H9 (cell line): Measurements from ENCODE around the gene TSPAN18. TPM values are rescaled to one million over a fixed set of nuclear protein-coding genes. Genes with fewer than 3 reads are reported as not detected.

Source experiments
- DNase-seq: peaks from one replicate; pipeline ENCODE4 v3.0.0-alpha.2; 2017
- H2AFZ ChIP-seq: one replicate; pipeline ENCODE4 v1.6.1; 2013; ENCODE audit warnings: mild to moderate bottlenecking, low read length, control low read depth, moderate library complexity
- H2AK5ac ChIP-seq: 2 replicates; pipeline ENCODE4 v1.6.1; 2013; ENCODE audit warnings: low read length, control low read depth, mixed read lengths; ENCODE audit not compliant: insufficient read length
- H2BK120ac ChIP-seq: one replicate; pipeline ENCODE4 v1.6.1; 2013; ENCODE audit warnings: low read depth, mild to moderate bottlenecking, low read length, control low read depth, inconsistent platforms; ENCODE audit not compliant: poor library complexity, severe bottlenecking
- H2BK12ac ChIP-seq: 2 replicates; pipeline ENCODE4 v1.6.1; 2013; ENCODE audit warnings: low read length, control low read depth, mixed read lengths, low read depth; ENCODE audit not compliant: insufficient read length
- H2BK15ac ChIP-seq: 2 replicates; pipeline ENCODE4 v1.6.1; 2013; ENCODE audit warnings: low read depth, low read length, control low read depth
- H2BK20ac ChIP-seq: one replicate; pipeline ENCODE4 v1.6.1; 2013; ENCODE audit warnings: low read depth, mild to moderate bottlenecking, low read length, control low read depth, inconsistent platforms; ENCODE audit not compliant: poor library complexity, severe bottlenecking
- H2BK5ac ChIP-seq: 2 replicates; pipeline ENCODE4 v1.6.1; 2013; ENCODE audit warnings: low read length, control low read depth, mixed read lengths; ENCODE audit not compliant: insufficient read length
- H3K14ac ChIP-seq: 2 replicates; pipeline ENCODE4 v1.6.1; 2013; ENCODE audit warnings: low read length, control low read depth; ENCODE audit not compliant: insufficient read depth
- H3K18ac ChIP-seq: 2 replicates; pipeline ENCODE4 v1.6.1; 2013; ENCODE audit warnings: low read depth, mild to moderate bottlenecking, mixed read lengths, low read length, control low read depth; ENCODE audit not compliant: insufficient read length
- H3K23ac ChIP-seq: 2 replicates; pipeline ENCODE4 v1.6.1; 2013; ENCODE audit warnings: low read length, control low read depth, mixed read lengths, low read depth; ENCODE audit not compliant: insufficient read length
- H3K23me2 ChIP-seq: 2 replicates; pipeline ENCODE4 v1.6.1; 2013; ENCODE audit warnings: low read depth, mild to moderate bottlenecking, mixed read lengths, low read length, control low read depth; ENCODE audit not compliant: insufficient read length, poor library complexity, severe bottlenecking
- H3K27ac ChIP-seq: 2 replicates; pipeline ENCODE4 v1.5.1; 2013; ENCODE audit warnings: low read length, control low read depth, mixed read lengths, low read depth; ENCODE audit not compliant: insufficient read length
- H3K27me3 ChIP-seq: 2 replicates; pipeline ENCODE4 v1.6.1; 2013; ENCODE audit warnings: low read length, control low read depth, inconsistent platforms; ENCODE audit not compliant: insufficient read depth
- H3K4ac ChIP-seq: 2 replicates; pipeline ENCODE4 v1.6.1; 2013; ENCODE audit warnings: low read depth, mild to moderate bottlenecking, control low read depth, inconsistent platforms, low read length, moderate library complexity
- H3K4me1 ChIP-seq: 2 replicates; pipeline ENCODE4 v1.6.1; 2013; ENCODE audit warnings: low read length, control low read depth, inconsistent platforms; ENCODE audit not compliant: insufficient read depth
- H3K4me2 ChIP-seq: 2 replicates; pipeline ENCODE4 v1.6.1; 2013; ENCODE audit warnings: low read length, control low read depth, mixed read lengths; ENCODE audit not compliant: insufficient read length, insufficient read depth
- H3K56ac ChIP-seq: 2 replicates; pipeline ENCODE4 v1.6.1; 2013; ENCODE audit warnings: low read depth, mild to moderate bottlenecking, mixed read lengths, low read length, control low read depth; ENCODE audit not compliant: insufficient read length
- H3K79me1 ChIP-seq: 2 replicates; pipeline ENCODE4 v1.6.1; 2013; ENCODE audit warnings: low read depth, mild to moderate bottlenecking, moderate library complexity, low read length, control low read depth, inconsistent platforms; ENCODE audit not compliant: insufficient read depth, poor library complexity, severe bottlenecking
- H3K79me2 ChIP-seq: 2 replicates; pipeline ENCODE4 v1.6.1; 2013; ENCODE audit warnings: low read length, control low read depth, inconsistent platforms; ENCODE audit not compliant: insufficient read depth
- H3K9ac ChIP-seq: 2 replicates; pipeline ENCODE4 v1.6.1; 2013; ENCODE audit warnings: low read length, control low read depth, mixed read lengths; ENCODE audit not compliant: insufficient read length; ENCODE audit errors: extremely low read depth
- H3K9me3 ChIP-seq: one replicate; pipeline ENCODE4 v1.6.1; 2013; ENCODE audit warnings: low read depth, low read length, inconsistent platforms; ENCODE audit not compliant: control insufficient read depth
- H3T11ph ChIP-seq: one replicate; pipeline ENCODE4 v1.6.1; 2013; ENCODE audit warnings: mild to moderate bottlenecking, low read length, control low read depth, inconsistent platforms
- H4K20me1 ChIP-seq: one replicate; pipeline ENCODE4 v1.6.1; 2013; ENCODE audit not compliant: control insufficient read depth, insufficient read length, insufficient read depth
- H4K5ac ChIP-seq: 2 replicates; pipeline ENCODE4 v1.6.1; 2013; ENCODE audit warnings: low read depth, mild to moderate bottlenecking, mixed read lengths, low read length, control low read depth; ENCODE audit not compliant: insufficient read length
- H4K8ac ChIP-seq: replicated peaks from 2 replicates; pipeline ENCODE4 v1.6.1; 2013; ENCODE audit warnings: low read length, control low read depth, mixed read lengths, low read depth; ENCODE audit not compliant: insufficient read length
- H4K91ac ChIP-seq: 2 replicates; pipeline ENCODE4 v1.6.1; 2013; ENCODE audit warnings: low read depth, mild to moderate bottlenecking, moderate library complexity, mixed read lengths, low read length, control low read depth; ENCODE audit not compliant: insufficient read length
- H3K27ac Mint-ChIP-seq, 3 experiments: 2 replicates in 2 of 3; 3 replicates in 1 of 3; pipeline ENCODE4 v1.8.0; 2020 to 2021; ENCODE audit warnings: mixed read lengths in 3 of 3, mild to moderate bottlenecking in 1 of 3, moderate library complexity in 1 of 3
- H3K27me3 Mint-ChIP-seq: 2 replicates; pipeline ENCODE4 v1.8.0; 2021; ENCODE audit warnings: low read depth, mild to moderate bottlenecking, moderate library complexity, mixed read lengths
- H3K36me3 Mint-ChIP-seq, 3 experiments: 2 replicates in 2 of 3; 3 replicates in 1 of 3; pipeline ENCODE4 v1.8.0; 2020 to 2021; ENCODE audit warnings: low read depth in 3 of 3, mixed read lengths in 3 of 3; ENCODE audit not compliant: insufficient read depth in 1 of 3
- H3K4me1 Mint-ChIP-seq, 2 experiments: 2 replicates each; pipeline ENCODE4 v1.8.0; 2020; ENCODE audit warnings: mixed read lengths in 2 of 2
- H3K4me3 Mint-ChIP-seq, 2 experiments: 2 replicates in 1 of 2; 3 replicates in 1 of 2; pipeline ENCODE4 v1.8.0; 2020 to 2021; ENCODE audit warnings: mild to moderate bottlenecking in 2 of 2, mixed read lengths in 2 of 2, moderate library complexity in 1 of 2
- H3K9me3 Mint-ChIP-seq, 2 experiments: 2 replicates in 1 of 2; 3 replicates in 1 of 2; pipeline ENCODE4 v1.8.0; 2020; ENCODE audit warnings: mild to moderate bottlenecking in 2 of 2, mixed read lengths in 2 of 2, moderate library complexity in 1 of 2
- WGBS: extraction: QIAGEN DNeasy Blood & Tissue Kit; methylation state at CpG from one replicate; pipeline ENCODE4 v1.1.7; 2013; ENCODE audit warnings: missing lambda C conversion rate, low lambda C conversion rate, mixed read lengths; ENCODE audit not compliant: insufficient read length; ENCODE audit errors: extremely low coverage; 5-methylcytosine and 5-hydroxymethylcytosine counted together
- total RNA-seq: library from RNA; stranded (reverse); gene quantifications from 2 replicates; pipeline ENCODE4 v1.2.1, GENCODE V29; 2021
- TF ChIP-seq, protein P1 (sequence below): fragments of 200-600 bp; sonication (generic); conservative IDR thresholded peaks from 3 replicates; pipeline ENCODE4 v1.8.0; 2021; ENCODE audit warnings: antibody characterized with exemption, mild to moderate bottlenecking

TSPAN18 gene
- total RNA-seq, 1 experiment from 2014 or later, result 25.3 TPM

DNA sequence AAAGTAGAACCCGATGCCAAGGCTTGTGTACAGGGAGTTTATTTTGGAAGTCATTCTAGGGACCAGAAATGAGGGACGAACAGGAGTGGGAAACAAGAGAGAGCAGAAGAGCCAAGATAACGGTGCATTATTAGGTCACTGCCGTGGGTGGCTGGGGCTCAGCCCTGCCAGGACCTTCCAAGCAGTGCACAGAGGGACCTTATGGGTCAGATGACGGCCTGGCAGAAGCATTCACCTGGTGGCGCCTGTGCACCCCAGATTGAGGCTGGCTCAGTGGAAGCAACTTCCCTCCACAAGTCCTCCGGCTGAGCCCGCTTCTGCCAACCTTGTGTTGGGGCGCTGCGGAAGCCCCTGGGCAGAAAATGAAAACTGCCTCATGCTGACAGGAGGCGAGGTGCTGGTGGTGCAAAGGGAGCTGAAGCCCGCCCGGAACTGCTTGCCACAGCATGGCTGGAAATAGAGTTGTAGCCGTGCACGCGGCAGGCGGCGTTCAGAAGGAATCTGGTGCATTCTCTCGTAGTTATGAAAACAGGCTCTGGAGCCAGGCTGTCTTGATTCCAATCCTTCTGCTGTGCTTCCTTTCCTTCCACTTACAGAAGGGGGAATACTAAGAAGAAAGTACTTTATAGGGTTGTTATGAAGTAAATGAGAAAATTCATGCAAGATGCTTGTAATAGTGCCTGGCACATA lies 246.1 kb downstream of the TSPAN18 start:
- Histone ChIP-seq H3K23ac (no peak overlapping the region), H3K79me1 (no peaks in the 10 kb centered on the region), H3K4ac (no peak overlapping the region), H3T11ph (no peak overlapping the region), H3K23me2 (no peaks in the 10 kb centered on the region), H4K91ac (no peak overlapping the region), H2AFZ (no peak overlapping the region), H2BK15ac (no peak overlapping the region), H3K27ac (no peak overlapping the region), H3K56ac (no peak overlapping the region), H2BK5ac (no peak overlapping the region), H4K5ac (no peak overlapping the region), H3K4me1 (no peaks in the 10 kb centered on the region; the same call in 1 of the 2 replicates), H4K8ac (no peak overlapping the region), H2AK5ac (no peak overlapping the region), H3K27me3 (peaks cover 2% of the 10 kb centered on the region; the same call in 1 of the 2 replicates), H3K18ac (no peak overlapping the region), H3K14ac (no peak overlapping the region), H2BK20ac (no peak overlapping the region), H4K20me1 (no peaks in the 10 kb centered on the region), H3K79me2 (no peaks in the 10 kb centered on the region), H3K9me3 (no peaks in the 10 kb centered on the region), H3K9ac (no peak overlapping the region), H3K4me2 (no peak overlapping the region), H2BK12ac (no peak overlapping the region), H2BK120ac (no peak overlapping the region)
- Mint-ChIP-seq H3K27me3 (peaks cover 5% of the 10 kb centered on the region), H3K4me3 (no peak overlapping the region), H3K36me3 (no peaks in the 10 kb centered on the region), H3K4me1 (peaks cover 37 to 42% of the 10 kb centered on the region in 2 experiments), H3K9me3 (no peaks in the 10 kb centered on the region), H3K27ac (no peak overlapping the region)
- WGBS, result no CpG with 5 or more reads among the region's 19 CpGs
- TF ChIP-seq, protein P1, sequence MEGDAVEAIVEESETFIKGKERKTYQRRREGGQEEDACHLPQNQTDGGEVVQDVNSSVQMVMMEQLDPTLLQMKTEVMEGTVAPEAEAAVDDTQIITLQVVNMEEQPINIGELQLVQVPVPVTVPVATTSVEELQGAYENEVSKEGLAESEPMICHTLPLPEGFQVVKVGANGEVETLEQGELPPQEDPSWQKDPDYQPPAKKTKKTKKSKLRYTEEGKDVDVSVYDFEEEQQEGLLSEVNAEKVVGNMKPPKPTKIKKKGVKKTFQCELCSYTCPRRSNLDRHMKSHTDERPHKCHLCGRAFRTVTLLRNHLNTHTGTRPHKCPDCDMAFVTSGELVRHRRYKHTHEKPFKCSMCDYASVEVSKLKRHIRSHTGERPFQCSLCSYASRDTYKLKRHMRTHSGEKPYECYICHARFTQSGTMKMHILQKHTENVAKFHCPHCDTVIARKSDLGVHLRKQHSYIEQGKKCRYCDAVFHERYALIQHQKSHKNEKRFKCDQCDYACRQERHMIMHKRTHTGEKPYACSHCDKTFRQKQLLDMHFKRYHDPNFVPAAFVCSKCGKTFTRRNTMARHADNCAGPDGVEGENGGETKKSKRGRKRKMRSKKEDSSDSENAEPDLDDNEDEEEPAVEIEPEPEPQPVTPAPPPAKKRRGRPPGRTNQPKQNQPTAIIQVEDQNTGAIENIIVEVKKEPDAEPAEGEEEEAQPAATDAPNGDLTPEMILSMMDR, result no peak
- no peak for DNase-seq
